Tibial nerve (tissue), 4 donors: Measurements from ENCODE around the gene SEMA5A.

ENCODE experiments used
- EP300 ChIP-seq, 2 donors: sonication (generic); formaldehyde crosslinking; IDR thresholded peaks; one replicate each; pipeline ENCODE4 v1.6.1; 2017; ENCODE audit warnings: antibody characterized with exemption in 2 of 2, mild to moderate bottlenecking in 1 of 2
- POLR2A ChIP-seq, 2 donors: fragments of 450-650 bp; IDR thresholded peaks; one replicate each; pipeline ENCODE4 v1.6.1; 2017; ENCODE audit warnings: antibody characterized with exemption in 2 of 2, mild to moderate bottlenecking in 2 of 2, moderate library complexity in 2 of 2
- TF ChIP-seq, protein P1 (sequence below), 5 experiments: fragments of 200-600 bp in 3 of 5; fragments of 450-650 bp in 2 of 5; sonication (generic) in 3 of 5; IDR thresholded peaks; one replicate each; pipeline ENCODE4 v1.5.1; 2016 to 2019; ENCODE audit warnings: antibody characterized with exemption in 5 of 5, mild to moderate bottlenecking in 3 of 5, moderate library complexity in 2 of 5

DNA sequence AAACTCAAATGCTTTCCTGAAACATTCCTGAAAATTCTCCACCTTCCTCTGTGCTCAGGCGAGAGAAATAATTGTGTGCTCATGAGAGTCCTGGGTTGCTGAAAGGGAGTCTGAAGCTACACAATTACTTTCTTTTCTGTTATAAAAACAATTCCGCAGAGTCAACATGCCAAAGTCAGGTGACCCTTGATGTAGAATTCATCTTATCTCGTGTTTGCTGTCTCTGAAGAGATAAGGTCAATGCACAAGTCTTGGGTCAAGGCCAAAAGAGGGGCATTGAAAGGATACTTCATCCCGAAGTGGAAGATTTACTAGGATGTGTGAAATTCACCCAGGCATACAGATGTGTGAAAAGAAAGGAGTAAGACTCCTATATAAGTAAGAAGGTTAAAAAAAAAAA, 493.5 kb downstream of the SEMA5A start:
- TF ChIP-seq, protein P1, sequence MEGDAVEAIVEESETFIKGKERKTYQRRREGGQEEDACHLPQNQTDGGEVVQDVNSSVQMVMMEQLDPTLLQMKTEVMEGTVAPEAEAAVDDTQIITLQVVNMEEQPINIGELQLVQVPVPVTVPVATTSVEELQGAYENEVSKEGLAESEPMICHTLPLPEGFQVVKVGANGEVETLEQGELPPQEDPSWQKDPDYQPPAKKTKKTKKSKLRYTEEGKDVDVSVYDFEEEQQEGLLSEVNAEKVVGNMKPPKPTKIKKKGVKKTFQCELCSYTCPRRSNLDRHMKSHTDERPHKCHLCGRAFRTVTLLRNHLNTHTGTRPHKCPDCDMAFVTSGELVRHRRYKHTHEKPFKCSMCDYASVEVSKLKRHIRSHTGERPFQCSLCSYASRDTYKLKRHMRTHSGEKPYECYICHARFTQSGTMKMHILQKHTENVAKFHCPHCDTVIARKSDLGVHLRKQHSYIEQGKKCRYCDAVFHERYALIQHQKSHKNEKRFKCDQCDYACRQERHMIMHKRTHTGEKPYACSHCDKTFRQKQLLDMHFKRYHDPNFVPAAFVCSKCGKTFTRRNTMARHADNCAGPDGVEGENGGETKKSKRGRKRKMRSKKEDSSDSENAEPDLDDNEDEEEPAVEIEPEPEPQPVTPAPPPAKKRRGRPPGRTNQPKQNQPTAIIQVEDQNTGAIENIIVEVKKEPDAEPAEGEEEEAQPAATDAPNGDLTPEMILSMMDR (IDR thresholded peaks at IDR 0.05) = no peak
- TF ChIP-seq POLR2A (IDR thresholded peaks at IDR 0.05) (no peak), EP300 (IDR thresholded peaks at IDR 0.05) (no peak)
